Esophagus mucosa (tissue), 1 donor: Measurements from ENCODE around the gene RORB. TPM values are rescaled to one million over a fixed set of nuclear protein-coding genes. Genes with fewer than 3 reads are reported as not detected.
"Not testable (repeated sequence)": the region's sequence is repeated elsewhere in the genome, so short reads cannot be mapped to it uniquely, and the experiment has no call there.

Experiments
- ATAC-seq: fragments of 200-7000 bp; cut with Tn5 transposase; one replicate; pipeline ENCODE4 v1.9.1; 2020
- total RNA-seq: library from RNA; stranded (reverse); gene quantifications from one replicate; pipeline ENCODE4 v1.2.4, GENCODE V29; 2023
- donor health status: DM: yes; HTN: yes; CAD: no.

Gene RORB
- total RNA-seq, 1 donor from 2014 or later, result 0.08 TPM

GRCh38 chr9:74517188-74517587, 20.1 kb downstream of the RORB start:
- no peak for ATAC-seq

GRCh38 chr9:74519419-74519818, 22.3 kb downstream of the RORB start:
- ATAC-seq, result no peak

GRCh38 chr9:74521009-74521408, 23.9 kb downstream of the RORB start:
- no peak for ATAC-seq

GRCh38 chr9:74524289-74524688, 27.2 kb downstream of the RORB start:
- ATAC-seq, result no peak

GRCh38 chr9:74526215-74526614, 29.1 kb downstream of the RORB start:
- ATAC-seq, result no peak

- ATAC-seq, result no peak
Observed at GRCh38 chr9:74527718-74528117, 30.6 kb downstream of the RORB start.

GRCh38 chr9:74528207-74528606, 31.1 kb downstream of the RORB start:
- ATAC-seq, result no peak

GRCh38 chr9:74530458-74530857, 33.3 kb downstream of the RORB start:
- ATAC-seq, result not testable (repeated sequence)

- ATAC-seq, result no peak
Observed at GRCh38 chr9:74533253-74533652, 36.1 kb downstream of the RORB start.

- no peak for ATAC-seq
Observed at GRCh38 chr9:74534841-74535240, 37.7 kb downstream of the RORB start.

GRCh38 chr9:74543145-74543544, 46.0 kb downstream of the RORB start:
- no peak for ATAC-seq

GRCh38 chr9:74551266-74551665, 54.1 kb downstream of the RORB start:
- no peak for ATAC-seq

- no peak for ATAC-seq
Observed at GRCh38 chr9:74554751-74555419, 57.8 kb downstream of the RORB start.

GRCh38 chr9:74555565-74555964, 58.4 kb downstream of the RORB start:
- no peak for ATAC-seq

- no peak for ATAC-seq
Observed at GRCh38 chr9:74556685-74557084, 59.5 kb downstream of the RORB start.

GRCh38 chr9:74557571-74557970, 60.4 kb downstream of the RORB start:
- ATAC-seq, result no peak

GRCh38 chr9:74562611-74563010, 65.5 kb downstream of the RORB start:
- ATAC-seq, result no peak

GRCh38 chr9:74570879-74571512, 73.9 kb downstream of the RORB start:
- no peak for ATAC-seq

- ATAC-seq, result no peak
Observed at GRCh38 chr9:74573640-74574191, 76.6 kb downstream of the RORB start.

GRCh38 chr9:74576176-74576575, 79.0 kb downstream of the RORB start:
- no peak for ATAC-seq

GRCh38 chr9:74577956-74578355, 80.8 kb downstream of the RORB start:
- no peak for ATAC-seq

- no peak for ATAC-seq
Observed at GRCh38 chr9:74589576-74589975, 92.4 kb downstream of the RORB start.

GRCh38 chr9:74595286-74595685, 98.2 kb downstream of the RORB start:
- no peak for ATAC-seq

- ATAC-seq, result no peak
Observed at GRCh38 chr9:74598874-74599273, 101.7 kb downstream of the RORB start.
